Umbilical cord (tissue), 1 donor: ENCODE measurements around the gene BRD9. TPM values are rescaled to one million over a fixed set of nuclear protein-coding genes. Genes with fewer than 3 reads are reported as not detected.

Source experiments
- total RNA-seq: library from RNA; depleted of rRNA; stranded (reverse); fragments of >200 nt; gene quantifications from one replicate; pipeline ENCODE4 v1.2.3, GENCODE V29; 2014; ENCODE audit warnings: low replicate concordance; ENCODE audit not compliant: insufficient read depth

The BRD9 gene
- total RNA-seq, 1 donor from 2014 or later: 29.6 TPM

Other genes starting within 250 kb of the BRD9 start
- 1.9 TPM for gene TPPP, start 199.4 kb downstream of the BRD9 start, total RNA-seq
- gene ZDHHC11B, start 108.1 kb downstream of the BRD9 start, total RNA-seq: 4.3 TPM
- gene ZDHHC11, start 41.8 kb downstream of the BRD9 start, total RNA-seq: not detected
- gene TRIP13, start 83 bp upstream of the BRD9 start, total RNA-seq: 2.9 TPM
- gene NKD2, start 116.0 kb upstream of the BRD9 start, total RNA-seq: 1.9 TPM
- gene SLC12A7, start 219.3 kb upstream of the BRD9 start, total RNA-seq: 5.1 TPM